CD4-positive, alpha-beta T cell treated with Interleukin-4 for 4 hours (primary cell): ENCODE results near the gene AXIN2.
"Not testable (repeated sequence)": the region's sequence is repeated elsewhere in the genome, so short reads cannot be mapped to it uniquely, and the experiment has no call there.

Experiments
- DNase-seq: peaks from one replicate; pipeline ENCODE4 v3.0.0-alpha.2; 2020

Gene AXIN2

DNA sequence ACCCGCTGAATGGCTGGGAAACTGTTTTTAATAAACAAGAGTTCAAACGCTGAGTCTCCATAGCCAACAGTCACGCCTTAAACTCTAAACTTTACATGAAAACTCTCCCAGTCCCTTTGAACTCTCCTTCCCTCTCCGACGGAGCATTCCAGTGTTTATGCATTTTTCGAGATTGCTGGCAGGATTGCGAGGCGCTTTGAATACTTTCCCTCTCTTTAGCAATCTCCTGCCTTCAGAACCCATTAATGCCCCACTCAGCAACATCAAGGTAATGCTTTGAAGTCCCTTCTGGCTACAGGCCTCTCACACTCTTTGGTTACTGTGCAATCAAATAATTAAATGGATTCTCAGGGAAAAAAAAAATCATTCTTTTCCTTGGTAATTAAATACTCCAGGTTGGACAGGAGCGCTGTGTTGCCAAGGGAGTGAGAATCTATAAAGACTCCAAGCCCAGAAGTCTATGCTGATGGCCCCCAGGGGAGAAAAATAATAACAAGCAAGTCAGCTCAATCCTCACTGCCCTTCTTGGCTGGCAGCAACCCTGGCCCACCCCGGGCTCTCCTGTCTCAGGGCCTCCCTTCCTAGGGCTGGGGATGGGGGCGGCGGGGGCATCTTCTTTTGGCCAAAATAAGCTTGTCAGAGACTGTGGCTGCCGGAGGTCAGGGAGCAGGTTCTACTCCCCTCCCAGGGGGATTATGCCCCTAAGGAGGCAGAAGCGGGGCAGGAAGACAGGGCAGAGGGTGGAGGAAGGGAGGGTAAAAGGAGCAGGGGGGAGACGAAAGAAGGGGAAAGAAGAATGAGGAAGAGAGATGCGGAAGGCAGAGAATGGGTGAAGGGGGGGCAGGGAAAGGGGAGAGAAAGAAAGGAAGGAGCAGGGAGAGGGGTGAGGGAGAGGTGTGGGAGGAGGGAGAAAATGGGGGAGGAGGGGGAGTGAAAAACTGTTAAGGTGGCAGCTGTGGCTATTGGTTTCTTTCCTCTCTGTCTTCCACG, 45.2 kb downstream of the AXIN2 start:
- DNase-seq: no peak

DNA sequence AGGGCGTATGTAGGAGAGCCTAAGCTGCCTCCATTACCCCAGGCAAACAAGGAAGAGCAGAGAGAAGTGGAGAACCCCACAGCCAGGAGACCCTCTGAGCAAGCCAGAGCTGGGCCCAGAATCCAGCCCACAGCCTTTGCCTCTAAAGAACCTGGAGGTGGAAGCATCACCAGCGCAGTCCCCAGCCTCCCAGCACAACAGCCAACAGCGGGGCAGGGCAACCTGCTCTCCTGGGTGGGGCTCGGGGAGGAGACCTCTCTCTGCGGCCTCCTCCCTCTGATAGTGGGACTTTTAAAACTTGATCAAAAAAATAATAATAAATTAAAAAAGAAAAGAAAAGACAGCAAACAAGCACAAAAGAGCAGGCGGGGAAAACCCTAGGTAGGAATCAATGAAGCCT, 45.9 kb downstream of the AXIN2 start:
- DNase-seq: no peak

DNA sequence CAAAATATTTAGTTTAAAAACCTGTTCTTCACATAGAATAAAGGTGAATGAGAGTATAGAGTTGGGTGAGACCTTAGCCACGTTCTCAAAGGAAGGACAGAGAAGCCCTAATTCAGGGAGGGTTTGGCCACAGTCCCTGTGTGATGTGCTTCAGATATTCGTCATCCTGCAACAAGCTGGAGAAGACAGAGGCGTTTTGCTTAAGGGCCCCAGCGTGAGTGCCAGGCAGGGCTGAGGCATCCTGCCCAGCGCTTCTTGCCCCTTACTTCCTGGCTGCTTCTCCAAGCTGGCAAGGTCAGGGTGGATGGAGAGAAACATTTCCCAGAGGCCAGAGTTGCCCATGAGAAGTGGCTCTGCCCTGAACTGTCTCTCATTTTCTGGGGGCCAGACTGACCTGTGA, 46.9 kb downstream of the AXIN2 start:
- no peak for DNase-seq

DNA sequence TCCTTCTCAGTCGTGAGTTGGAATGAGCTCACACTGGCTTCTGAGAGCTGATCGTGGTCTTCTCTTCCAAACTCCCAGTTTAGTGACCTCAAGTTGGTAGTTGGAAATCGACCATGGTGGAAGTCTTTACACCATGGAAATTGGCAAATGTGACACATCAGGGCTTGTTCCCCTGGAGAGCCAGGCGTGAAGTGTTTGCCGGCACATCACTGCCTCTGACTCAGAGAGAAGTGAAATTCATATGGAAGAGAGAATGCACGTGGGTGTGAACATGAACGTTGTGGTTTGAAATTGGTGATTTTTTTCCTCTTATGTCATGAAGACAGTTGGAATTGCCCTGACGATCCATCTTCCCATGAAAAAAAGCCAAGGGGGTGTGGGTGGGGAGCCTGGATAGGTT, 47.4 kb downstream of the AXIN2 start:
- no peak for DNase-seq

DNA sequence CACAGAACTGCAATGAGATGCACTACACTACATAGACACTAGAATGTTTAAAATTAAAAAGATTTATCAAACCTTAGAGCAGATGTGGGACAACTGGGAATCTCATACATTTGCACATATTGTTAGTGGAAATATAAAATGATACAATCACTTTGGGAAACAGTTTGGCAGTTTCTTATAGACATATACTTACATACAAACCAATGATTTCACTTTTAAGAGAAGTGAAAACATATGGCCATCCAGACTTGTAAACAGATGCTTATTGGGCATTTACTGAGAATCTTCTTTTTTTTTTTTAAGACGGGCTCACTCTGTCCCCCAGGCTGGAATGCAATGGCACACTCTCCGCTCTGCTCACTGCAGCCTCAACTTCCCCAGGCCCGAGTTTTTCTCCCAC, 50.1 kb downstream of the AXIN2 start:
- DNase-seq: no peak

DNA sequence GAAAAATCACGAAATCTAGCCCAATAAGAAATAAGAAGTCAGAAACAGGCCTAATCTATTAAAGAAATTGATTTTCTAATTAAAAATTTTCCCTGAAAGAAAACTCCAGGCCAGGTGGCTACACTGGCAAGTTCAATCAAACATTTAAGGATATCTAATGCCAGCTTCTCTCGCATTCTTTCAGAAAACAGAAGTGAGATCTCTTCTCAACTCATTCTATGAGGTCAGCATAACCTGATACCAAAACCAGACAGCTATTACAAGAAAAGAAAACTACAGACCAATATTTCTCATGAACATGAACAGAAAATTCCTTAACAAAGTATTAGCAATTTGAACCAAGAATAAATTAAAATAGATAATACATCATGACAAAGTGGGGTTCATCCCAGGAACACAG, 52.4 kb downstream of the AXIN2 start:
- no peak for DNase-seq

DNA sequence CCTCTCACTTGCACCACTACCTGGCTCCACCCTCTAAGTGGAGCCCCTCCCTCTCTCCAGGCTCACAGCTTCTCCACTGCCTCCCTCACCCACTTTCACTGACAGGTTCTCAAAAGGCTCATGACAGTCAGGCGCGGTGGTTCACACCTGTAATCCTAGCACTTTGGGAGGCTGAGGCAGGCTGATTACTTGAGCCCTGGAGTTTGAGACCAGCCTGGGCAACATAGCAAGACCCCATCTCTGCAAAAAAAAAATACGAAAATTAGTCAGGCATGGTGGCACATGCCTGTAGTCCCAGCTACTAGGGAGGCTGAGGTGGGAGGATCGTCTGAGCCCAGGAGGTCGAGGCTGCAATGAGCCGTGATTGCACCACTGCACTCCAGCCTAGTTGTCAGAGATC, 56.8 kb downstream of the AXIN2 start:
- not testable (repeated sequence) for DNase-seq

DNA sequence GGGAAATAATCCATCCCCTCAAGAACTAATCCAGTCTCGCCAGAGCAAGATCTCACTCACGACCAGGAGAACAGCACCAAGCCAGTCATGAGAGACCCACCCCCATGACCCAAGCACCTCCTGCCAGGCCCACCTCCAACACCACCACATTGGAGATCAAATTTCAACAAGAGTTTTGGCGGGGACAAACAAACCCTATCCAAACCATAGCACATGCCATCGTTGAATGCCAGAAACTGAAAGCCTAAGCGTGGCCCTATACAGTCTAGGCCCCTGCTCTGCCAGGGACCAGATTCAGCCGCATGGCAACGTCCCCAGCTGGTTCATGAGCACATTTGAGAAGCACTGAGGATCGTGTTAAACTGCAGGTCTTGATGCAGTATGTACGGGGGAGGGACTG, 57.3 kb downstream of the AXIN2 start:
- no peak for DNase-seq

DNA sequence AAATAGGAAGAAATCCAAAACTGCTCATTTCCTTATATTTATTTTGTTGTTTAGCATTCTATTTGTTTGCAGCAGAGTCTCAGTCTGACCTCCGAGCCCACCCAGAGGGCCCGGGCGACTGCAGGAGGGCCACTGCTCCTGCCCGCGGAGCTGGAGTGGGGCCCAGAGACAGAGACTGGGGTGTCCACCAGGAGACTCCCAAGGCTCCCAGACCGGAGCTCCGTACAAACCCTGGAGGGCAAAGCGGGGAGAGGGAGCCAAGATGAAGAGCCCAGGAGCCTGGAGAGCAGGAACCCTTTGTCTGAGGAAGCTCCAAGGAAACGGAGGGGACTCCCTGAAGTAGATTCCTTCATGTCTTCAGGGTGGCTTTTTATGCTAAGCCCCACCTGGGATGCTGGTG, 57.9 kb downstream of the AXIN2 start:
- no peak for DNase-seq

DNA sequence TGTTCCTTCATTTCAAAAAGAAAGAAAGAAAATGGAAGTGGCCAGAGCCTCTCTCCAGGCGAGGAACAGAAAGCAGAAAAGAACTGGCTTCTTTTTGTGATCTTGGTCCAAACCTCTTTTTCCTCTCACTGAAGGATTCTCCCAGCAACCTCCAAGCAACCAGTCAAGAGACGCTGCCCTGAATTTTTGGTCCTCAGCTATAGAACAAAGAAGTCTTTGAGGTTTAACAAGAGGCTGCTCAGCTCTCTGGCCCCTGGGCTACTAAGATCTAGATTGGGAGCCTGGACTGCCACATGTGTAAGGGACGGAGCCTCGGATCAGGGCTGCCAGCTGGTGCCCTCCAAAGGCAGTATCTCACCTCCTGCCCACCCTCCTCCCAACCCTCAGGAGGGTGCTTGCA, 62.6 kb downstream of the AXIN2 start:
- no peak for DNase-seq

DNA sequence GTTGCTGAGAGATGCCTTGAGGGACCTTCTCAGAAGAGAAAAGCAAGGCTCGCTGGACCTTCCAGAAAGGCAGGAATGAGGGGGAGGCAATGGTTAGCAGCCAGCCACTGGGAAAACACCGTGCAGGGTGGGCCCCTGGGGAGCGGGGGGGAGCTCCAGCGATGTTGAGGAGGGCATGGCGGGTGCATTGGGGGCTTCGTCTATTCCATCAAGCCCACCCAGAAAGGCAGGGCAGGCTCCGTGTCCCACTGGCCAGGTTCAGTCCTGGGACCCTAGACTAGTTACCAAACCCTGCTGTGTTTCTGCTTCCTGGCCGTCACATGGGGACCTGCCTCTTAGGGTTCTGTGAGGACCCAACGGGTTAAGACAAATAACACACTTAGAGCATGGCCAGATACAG, 64.6 kb downstream of the AXIN2 start:
- no peak for DNase-seq

DNA sequence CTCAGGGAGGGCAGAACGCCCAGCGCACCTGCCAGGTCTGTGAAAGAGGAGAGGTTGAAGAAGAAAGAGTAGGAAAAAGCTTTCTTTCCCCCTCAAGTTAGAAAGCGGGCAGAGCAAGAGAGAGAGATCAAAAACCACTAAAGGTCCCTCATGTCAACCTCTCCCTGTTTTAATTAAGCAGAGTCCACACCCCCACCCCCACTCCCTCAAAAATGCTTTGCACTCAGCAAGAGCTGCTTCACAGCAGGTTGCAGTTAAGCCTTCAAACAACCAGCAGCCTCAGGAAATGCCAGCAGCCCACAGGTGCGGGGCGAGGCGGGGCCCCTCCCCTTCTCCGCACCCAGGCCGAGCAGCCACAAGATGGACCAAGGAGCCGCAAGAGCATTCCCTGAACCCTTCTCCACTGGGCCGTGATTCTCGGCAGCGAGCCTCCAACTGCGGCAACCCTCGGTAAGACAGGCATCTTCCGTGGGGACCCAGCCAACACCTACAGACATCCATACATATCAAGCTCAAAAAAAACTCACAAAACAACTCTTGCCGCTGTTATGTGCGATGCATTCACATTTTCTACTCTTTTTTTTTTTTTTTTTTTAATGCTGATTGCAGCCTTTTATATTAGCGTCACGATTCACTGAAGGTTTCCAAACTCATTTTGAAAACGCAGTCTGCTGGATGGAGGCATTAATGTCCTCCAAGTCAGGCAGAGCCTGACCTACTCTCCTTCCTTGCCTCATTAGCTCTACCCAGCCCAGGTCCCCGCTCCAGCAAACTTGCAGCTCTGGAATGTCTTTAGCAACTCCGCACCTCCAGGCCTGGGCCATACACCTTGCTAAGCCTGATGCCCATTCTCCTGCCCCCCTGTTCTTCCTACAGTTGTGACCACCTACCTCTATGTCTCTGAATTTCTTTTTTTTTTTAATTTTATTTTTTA, 66.1 kb downstream of the AXIN2 start:
- peak; percentile 4 for DNase-seq

DNA sequence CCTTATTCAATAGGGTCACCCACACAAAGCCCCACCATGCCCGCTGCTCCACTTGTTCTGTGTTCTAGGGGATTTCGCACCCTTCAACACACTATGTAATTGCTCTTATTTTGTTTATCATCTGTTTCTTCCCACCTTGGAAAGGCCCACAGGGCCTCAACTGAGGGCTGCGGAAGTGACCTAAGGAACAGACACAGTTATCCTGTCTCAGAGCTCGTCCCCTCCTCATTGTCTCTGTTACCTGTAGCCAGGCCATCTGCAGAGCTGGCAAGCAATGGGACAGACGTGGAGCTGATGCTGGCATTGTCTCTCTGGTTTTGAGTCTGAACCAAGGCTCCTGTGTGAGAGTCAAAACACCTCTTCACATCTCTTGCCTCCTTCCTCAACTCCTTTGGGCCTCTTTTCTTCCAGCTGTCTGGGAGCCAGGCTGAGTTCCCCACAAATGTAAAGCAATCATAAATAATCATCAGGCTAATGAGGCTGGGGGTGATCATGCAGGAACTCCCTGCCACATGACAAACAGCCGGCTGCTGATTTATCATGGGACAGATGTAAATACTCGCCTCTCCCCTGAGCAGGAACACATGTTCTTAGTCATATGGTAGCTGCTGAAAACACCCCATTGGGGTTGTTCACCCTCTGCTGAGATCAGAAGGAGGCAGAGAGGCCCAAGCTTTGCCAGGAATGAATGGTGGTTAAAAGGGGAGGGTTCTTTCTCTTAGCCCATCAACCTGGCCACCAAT, 71.9 kb downstream of the AXIN2 start:
- no peak for DNase-seq

DNA sequence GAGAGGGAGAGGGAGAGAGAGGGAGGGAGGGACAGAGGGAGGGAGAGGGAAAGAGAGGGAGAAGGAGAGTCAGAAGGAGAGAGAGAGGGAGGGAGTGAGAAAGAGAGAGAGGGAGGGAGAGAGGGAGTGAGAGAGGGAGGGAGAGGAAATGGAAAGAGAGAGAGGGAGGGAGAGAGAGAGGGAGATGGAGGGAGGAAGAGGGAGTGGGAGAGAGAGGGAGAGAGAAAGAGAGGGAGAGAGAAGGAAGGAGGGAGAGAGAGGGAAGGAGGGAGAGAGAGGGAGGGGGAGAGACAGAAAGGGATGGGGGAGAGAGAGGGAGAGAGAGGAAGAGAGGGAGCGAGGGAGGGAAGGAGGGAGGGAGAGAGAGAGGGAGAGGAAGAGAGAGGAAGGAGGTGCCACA, 72.8 kb downstream of the AXIN2 start:
- no peak for DNase-seq

DNA sequence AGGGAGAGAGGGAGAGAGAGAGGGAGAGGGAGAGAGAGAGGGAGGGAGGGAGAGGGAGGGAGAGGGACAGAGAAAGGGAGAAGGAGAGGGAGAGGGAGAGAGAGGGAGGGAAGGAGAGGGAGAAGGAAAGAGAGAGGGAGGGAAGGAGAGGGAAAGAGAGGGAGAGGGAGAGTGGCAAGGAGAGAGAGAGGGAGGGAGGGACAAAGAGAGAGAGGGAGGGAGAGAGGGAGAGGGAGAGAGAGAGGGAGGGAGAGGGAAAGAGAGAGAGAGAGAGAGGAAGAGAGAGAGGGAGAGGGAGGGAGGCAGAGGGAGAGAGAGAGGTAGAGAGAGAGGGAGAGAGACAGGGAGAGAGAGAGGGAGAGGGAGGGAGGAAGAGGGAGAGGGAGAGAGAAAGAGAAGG, 73.5 kb downstream of the AXIN2 start:
- DNase-seq: no peak

DNA sequence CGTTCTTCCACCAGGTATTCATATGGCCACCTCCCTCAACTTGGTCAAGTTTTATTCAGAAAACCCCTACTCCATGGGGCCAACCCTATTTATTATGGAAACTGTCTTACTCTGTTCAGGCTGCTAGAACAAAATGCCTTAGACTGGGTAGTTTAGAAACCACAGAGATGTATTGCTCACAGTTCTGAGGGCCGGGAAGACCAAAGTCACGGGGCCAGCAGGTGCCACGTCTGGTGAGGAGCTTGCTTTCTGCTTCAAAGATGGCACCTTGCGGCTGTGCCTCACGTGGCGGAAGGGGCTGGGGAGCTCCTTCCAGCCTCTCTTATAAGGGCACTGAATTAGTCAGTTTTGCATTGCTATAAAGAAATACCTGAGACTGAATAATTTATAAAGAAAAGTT, 74.3 kb downstream of the AXIN2 start:
- no peak for DNase-seq

DNA sequence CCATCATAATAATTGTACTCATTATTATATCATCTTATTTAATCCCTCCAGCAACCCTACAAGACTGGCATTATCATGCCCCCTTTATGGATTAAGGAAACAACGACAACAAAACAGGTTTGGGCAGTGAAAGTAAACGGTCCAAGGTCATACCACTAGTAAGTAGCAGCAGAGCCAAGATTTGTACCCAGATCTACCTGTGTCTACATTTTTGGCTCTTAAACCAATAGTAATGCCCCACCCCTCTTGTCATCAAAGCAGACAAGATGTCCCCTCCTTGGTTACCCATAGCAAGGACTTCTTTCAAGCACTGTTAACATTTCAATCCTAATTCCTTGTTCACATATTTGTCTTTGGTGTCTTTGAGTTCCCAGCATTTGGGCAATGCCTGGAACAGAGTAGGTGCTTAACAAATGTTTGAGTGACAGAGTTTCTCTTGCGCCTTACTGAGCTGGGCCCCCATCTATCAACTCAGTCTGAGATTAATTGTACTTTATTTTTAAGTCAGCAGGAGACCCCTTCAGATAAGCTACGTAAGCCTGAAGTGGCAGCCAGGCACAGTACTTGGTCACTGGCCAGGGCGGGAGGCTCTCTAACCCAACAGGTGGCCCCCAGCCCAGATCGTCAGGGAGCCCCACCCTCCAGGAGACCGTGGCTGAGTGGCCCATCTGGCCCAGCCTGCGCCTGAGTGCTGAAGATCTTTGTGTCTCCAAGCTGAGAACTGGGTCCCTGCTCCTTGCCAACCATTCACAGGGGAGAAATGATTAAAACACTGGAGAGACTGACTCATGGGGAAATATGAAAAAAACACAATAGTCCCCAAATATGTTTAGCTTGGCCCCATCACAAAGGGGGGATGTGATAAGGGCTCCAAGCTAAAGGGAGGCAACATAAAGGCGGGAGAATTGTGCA, 75.8 kb downstream of the AXIN2 start:
- no peak for DNase-seq

DNA sequence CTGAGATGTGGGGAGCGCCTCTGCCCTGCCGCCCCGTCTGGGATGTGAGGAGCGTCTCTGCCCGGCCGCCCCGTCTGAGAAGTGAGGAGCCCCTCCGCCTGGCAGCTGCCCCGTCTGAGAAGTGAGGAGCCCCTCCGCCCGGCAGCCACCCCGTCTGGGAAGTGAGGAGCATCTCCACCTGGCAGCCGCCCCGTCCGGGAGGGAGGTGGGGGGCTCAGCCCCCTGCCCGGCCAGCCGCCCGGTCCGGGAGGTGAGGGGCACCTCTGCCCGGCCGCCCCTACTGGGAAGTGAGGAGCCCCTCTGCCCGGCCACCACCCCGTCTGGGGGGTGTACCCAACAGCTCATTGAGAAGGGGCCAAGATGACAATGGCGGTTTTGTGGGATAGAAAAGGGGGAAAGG, 77.0 kb downstream of the AXIN2 start:
- DNase-seq: not testable (repeated sequence)

DNA sequence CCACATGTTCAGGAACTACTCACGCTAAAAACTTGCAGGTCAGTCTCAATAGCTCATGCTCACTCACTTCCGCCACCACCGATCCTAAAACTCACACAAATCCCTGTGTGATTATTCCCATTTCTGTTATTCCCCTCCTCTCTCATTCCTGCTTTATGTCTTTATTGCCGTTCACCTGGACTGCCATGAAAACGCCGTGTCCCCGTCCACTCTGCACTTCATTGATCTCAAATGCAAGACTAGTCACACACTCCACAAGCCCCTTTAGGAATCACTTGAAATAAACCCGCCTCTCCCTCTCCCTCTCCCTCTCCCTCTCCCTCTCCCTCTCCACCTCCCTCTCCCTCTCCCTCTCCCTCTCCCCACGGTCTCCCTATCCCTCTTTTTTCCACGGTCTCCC, 78.0 kb downstream of the AXIN2 start:
- DNase-seq: no peak

DNA sequence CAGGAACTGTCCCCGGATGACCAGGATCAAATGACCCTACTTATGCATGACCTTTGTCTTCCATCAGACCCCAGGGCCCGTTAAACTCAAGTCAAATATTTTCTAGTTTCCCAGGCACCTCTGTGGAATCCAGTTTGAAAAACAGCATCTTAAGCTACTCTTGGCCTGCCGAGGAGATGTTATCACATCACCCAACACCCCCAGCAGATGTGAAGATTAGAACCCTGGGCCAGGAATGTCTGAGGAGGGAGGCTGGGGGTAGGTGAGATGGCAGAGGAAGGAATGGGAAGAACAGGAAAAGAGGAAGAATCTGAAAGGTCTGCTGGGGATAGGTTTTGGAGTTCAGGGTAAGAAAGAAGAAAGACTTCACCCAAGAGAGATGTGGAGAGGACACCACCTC, 79.2 kb downstream of the AXIN2 start:
- no peak for DNase-seq

DNA sequence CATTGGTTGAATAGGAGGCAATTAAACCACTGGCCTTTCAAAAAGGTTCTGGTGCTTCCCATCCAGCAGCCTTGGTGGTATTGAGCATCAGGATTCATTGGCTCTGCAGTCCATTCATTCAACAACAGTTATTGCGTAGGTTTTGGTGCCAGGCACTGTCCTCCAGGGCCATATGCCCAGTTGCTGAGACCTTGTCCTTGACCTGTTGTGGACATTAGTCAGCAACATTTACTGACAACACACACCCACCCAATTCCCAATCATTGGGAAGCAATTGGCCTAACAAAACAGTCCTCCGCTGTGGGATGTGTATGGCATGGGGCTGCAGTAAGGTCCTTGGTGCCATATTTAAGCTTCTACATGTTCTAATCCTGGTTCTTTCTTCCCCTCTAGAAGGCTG, 82.2 kb downstream of the AXIN2 start:
- no peak for DNase-seq
